Mesodermal cell (in vitro differentiated cells): Measurements from ENCODE around the gene BEST4. TPM values are rescaled to one million over a fixed set of nuclear protein-coding genes. Genes with fewer than 3 reads are reported as not detected.

Source experiments
- H3K27ac ChIP-seq: 2 replicates; pipeline ENCODE4 v1.7.0; 2013; ENCODE audit warnings: mild to moderate bottlenecking, low read depth, low read length, moderate library complexity; ENCODE audit not compliant: severe bottlenecking
- H3K36me3 ChIP-seq: 2 replicates; pipeline ENCODE4 v1.7.1; 2013; ENCODE audit warnings: mild to moderate bottlenecking, low read length, moderate library complexity; ENCODE audit not compliant: control insufficient read depth, insufficient read depth
- H3K4me1 ChIP-seq: one replicate; pipeline ENCODE4 v1.7.1; 2013; ENCODE audit warnings: mild to moderate bottlenecking, low read length; ENCODE audit not compliant: insufficient read depth, control insufficient read depth, poor library complexity, severe bottlenecking
- H3K4me3 ChIP-seq: 2 replicates; pipeline ENCODE4 v1.7.0; 2013; ENCODE audit warnings: low read length, control low read depth, mild to moderate bottlenecking; ENCODE audit not compliant: insufficient read depth, poor library complexity, severe bottlenecking; ENCODE audit errors: extremely low read depth
- H3K9me3 ChIP-seq: 2 replicates; pipeline ENCODE4 v1.7.1; 2013; ENCODE audit warnings: mild to moderate bottlenecking, low read length, moderate library complexity; ENCODE audit not compliant: control insufficient read depth
- WGBS, 2 experiments: methylation state at CpG; one replicate each; pipeline ENCODE4 v1.1.5; 2013; ENCODE audit warnings: missing lambda C conversion rate in 2 of 2; ENCODE audit not compliant: insufficient coverage in 2 of 2; 5-methylcytosine and 5-hydroxymethylcytosine counted together
- polyA plus RNA-seq, 2 experiments: library from polyadenylated mRNA; stranded (reverse); fragments of 50-300 nt; gene quantifications; one replicate each; pipeline ENCODE4 v1.2.3, GENCODE V29; 2013

The BEST4 gene
- polyA plus RNA-seq (2013, experiment 1 of 2) = 0.26 TPM
- 0.40 TPM for polyA plus RNA-seq (2013, experiment 2 of 2)

DNA sequence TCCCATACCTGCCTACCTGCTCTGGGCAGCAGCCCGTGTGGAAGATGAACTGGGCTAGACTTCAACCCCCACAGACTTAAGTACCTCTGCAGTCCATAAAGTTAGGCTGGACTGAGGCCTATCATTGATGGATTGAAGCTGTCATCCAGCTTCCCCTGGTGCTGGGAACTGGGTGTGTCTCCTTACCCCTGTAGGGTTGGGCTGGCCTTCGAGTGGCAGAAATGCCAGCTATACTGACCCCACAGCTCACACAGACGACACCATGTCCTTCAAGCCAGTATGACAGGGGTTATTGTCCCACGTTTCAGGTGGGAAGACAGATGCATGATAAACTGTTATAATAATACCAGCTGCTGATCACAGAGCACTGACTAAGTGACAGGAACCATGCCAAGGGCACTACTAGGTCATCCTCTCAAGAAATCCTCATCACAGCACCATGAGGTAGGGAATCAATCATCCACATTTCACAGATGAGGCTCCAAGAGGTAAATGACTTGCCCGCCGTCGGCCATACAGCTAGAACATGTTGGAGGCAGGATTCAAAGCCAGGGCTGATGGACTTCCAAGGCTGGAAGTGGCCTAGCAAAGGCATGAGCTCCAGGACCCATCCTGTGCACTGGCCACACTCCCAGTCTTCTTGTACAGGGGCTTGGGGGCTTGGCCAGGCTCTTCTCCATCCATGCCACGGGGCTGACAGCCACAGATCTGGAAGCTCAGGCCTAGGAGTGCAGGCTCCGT is at the start of gene BEST4:
Gene BEST4, minus strand, starts transcription at position 51 of the 741 bp plus-strand sequence. CDS start 465 bp downstream, outside the sequence.
- WGBS, 2 experiments = 96 to 98% methylated on average over 6 of the region's 9 CpGs
- H3K4me1 ChIP-seq = peaks cover 12% of the 10 kb centered on the region
- H3K27ac ChIP-seq = no peak within 1 kb of the TSS
- no peaks in the 10 kb centered on the region for H3K9me3 ChIP-seq
- H3K4me3 ChIP-seq = no peak within 1 kb of the TSS
- H3K36me3 ChIP-seq = no peaks in the 10 kb centered on the region

DNA sequence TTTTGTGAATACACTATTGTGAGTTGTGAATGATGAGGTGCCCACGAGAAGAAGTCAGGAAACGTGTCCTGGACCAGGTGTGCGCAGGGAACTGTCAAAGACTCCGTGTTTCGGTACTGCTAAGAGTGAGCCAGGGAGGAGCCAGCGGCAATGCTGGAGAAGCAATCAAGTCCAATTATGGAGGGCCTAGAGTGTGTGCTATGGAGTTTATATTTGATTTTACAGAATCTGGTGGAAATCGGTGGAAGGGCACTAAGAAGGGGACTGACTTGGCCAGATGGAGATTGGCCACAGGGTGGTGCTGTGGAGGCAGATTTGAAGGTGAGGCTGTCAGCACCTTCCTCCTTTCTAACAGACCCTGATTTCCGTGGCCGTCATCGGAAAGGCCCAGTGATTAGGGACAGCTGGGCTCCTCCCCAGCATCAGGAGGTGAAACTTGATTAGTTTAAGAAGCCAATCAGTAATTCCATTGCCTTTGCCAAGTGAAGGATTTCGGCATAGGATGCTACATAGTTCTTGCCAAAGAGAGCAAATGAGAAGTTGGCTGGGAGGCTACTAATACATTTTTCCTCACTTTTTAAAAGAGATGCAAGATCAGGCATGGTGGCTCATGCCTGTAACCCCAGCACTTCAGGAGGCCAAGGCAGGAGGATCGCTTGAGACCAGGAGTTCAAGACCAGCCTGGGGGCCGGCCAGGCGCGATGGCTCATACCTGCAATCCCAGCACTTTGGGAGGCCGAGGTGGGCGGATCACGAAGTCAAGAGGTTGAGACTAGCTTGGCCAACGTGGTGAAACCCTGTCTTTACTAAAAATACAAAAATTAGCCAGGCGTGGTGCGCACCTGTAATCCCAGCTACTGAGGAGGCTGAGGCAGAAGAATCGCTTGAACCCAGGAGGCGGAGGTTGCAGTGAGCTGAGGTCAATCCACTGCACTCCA is 48.0 kb upstream of the BEST4 start:
- H3K36me3 ChIP-seq = no peaks in the 10 kb centered on the region
- no peaks in the 10 kb centered on the region for H3K9me3 ChIP-seq
- WGBS, 2 experiments = 78 to 79% methylated on average over 12 to 22 of the region's 23 CpGs
- no peak overlapping the region for H3K4me3 ChIP-seq
- no peak overlapping the region for H3K27ac ChIP-seq
- H3K4me1 ChIP-seq = no peaks in the 10 kb centered on the region

DNA sequence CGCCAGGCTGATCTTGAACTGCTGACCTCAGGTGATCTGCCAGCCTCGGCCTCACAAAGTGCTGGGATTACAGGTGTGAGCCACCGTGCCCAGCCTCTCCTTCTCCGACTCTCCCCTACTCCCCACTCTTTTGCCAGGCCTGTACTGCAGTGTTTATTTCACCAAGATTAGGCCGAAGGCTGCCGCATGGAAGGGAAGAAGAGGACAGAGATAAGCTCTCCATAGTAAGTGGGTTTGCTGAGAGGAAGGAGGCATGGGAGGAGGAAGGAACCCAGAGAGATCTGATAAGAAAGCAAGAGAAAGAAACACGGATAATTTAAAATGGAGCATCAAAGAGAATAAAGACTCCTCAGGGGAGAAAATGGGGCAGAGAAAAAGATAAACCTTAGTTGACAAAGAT is 46.4 kb upstream of the BEST4 start:
- WGBS, 2 experiments = 78 to 85% methylated on average over 5 of the region's 7 CpGs
- Histone ChIP-seq H3K4me3 (no peak overlapping the region), H3K9me3 (no peaks in the 10 kb centered on the region), H3K4me1 (no peaks in the 10 kb centered on the region), H3K27ac (no peak overlapping the region), H3K36me3 (no peaks in the 10 kb centered on the region)

DNA sequence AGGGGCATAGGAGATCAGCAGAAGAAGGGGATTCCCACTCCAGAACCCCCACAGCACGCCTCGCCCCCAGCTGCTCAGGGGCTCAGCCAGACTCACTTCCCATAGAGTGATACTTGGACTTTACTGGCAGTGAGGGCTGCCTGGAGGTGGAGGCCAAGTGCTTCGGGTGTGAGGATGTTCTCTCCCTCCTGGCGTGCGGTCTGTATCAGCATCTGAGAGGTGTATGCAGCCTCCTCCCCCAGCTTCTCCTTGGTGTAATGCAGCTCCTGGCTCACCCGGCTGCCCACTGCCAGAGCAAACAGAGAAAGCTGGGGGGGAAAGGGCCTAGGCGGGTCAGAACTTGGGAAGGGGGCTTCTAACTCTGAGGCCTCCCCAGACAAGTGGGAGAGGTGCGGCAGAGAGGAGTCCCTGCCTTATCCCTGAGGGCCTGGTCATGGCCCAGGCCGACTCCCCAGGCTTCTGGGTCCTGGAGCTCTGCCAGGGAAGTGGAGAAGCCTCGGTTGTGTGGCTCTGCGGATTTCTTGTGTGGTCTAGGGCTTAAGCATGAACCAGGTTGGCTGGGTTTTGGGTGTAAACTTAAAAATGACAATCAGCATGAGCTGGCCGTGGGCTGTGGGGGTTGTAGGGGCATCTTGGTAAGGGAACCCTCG is 44.2 kb upstream of the BEST4 start:
- Histone ChIP-seq H3K27ac (no peak overlapping the region), H3K4me1 (no peaks in the 10 kb centered on the region), H3K4me3 (no peak overlapping the region), H3K9me3 (no peaks in the 10 kb centered on the region), H3K36me3 (no peaks in the 10 kb centered on the region)
- WGBS, 2 experiments = 86 to 93% methylated on average over 8 to 10 of the region's 13 CpGs

DNA sequence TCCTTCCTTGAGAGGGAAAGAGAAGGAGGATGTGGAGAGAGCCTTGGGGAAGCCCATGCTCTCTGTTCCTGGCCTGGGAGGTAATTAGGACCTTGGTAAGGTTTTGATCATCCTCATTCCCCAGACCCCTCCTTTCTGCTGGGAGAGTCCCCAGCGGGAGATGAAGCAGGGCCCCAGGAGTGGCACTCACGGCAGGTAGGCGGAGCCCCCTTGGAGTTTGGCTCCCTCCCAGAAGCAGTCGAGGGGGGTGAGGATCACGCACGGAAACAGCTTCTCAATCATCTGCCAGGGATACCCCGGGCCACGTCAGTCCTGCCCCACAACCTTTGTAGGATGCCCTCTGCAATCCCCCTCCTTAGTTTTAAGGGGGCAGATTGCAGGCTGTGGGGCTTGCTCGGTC is 43.5 kb upstream of the BEST4 start:
- Histone ChIP-seq H3K27ac (no peak overlapping the region), H3K9me3 (no peaks in the 10 kb centered on the region), H3K36me3 (no peaks in the 10 kb centered on the region), H3K4me1 (no peaks in the 10 kb centered on the region), H3K4me3 (no peak overlapping the region)
- 75 to 80% methylated on average over 2 to 8 of the region's 9 CpGs for WGBS, 2 experiments

DNA sequence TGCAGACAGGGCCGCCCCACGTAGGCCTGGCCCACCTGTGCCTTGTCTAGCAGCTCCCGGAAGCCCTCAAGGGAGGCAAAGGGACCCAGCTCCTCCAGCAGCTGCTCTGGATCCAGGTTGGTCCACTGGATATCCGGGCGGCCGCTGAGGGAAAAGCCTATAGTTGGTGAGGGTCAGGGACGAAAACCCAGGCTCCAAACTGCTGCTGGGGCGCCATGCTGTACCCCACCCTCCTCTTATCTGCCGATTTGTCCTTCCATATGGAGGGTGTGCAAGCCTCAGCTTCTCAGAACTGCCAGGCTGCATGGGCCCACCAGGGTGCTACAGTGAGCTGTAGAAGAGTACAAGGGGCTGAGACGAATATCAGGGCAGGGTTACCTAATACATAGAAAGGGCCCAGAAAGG is 42.9 kb upstream of the BEST4 start:
- no peak overlapping the region for H3K27ac ChIP-seq
- no peaks in the 10 kb centered on the region for H3K9me3 ChIP-seq
- WGBS, 2 experiments = 89 to 93% methylated on average over 4 to 10 of the region's 10 CpGs
- H3K4me3 ChIP-seq = no peak overlapping the region
- no peaks in the 10 kb centered on the region for H3K36me3 ChIP-seq
- H3K4me1 ChIP-seq = no peaks in the 10 kb centered on the region

DNA sequence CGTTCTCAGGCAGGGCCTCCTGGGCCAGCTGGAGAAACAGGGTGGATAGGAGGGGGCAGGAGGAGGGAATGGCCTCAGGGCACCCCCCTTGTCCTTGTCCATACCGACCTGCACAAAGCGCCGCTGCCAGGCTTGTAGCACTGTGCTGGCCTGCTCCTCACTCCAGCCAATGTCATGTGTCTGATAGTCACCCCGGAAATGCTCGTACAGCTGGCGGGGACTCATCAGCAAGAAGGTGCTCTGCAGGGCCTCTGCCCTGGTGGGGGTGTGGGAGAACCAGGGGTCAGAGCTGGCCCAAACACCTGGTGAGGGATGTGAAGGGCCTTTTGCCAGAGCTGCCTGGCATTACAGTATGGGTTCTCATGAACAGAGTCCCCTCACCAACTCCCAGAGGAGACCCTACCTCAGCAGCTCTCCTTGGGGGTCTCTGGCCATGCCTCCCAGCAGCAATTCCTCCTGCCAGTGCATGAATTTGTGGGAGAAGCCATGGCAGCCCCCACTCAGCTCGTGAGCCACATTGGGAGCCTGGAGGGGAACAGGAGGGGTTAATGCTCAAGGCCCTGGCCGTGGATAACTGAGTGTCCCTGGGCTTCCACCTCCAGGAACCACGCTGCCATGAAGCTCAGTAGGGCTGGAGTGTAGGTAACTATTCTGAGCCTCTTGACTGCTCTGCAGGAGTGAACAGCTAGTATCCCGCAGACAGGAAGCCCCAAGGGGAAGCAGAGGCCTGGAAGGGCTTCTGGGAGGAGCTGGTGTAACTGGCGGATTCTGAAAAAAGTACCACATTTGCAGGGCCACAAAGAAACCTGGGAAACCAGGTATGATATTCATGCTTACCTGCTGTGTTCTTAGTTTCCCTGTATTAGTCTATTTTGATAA is 41.8 kb upstream of the BEST4 start:
- H3K4me3 ChIP-seq = no peak overlapping the region
- H3K9me3 ChIP-seq = no peaks in the 10 kb centered on the region
- no peaks in the 10 kb centered on the region for H3K4me1 ChIP-seq
- no peaks in the 10 kb centered on the region for H3K36me3 ChIP-seq
- H3K27ac ChIP-seq = no peak overlapping the region
- WGBS, 2 experiments = 87 to 91% methylated on average over 10 to 12 of the region's 12 CpGs

DNA sequence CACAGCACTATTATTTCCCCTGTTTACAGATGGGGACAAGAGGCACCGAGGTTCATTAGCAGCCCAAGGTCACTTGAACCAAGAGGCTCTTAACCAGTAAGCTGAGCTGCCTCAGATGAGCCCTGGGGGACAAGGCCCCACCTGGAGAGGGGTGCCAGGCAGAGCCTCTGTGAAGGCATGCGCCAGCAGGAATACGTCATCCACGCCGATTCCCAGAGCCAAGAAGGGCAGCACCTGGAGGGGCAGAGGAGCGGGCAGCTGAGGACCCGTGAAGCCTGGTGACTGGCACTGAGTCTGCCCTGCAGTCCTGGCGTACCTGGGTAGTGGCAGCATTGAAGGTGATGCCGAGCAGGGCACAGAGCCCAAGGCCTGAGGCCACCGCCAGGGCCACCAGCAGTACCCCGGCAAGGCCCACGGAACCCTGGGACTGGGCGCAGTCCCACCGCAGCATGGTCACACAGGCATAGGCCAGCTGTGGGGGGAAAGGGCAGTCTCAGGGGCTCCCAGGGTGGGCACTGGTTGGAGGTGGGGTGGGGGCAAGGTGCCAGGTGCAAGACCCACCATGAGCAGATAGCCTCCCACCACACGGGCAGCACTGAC is 41.0 kb upstream of the BEST4 start:
- Histone ChIP-seq H3K9me3 (no peaks in the 10 kb centered on the region), H3K36me3 (no peaks in the 10 kb centered on the region), H3K27ac (no peak overlapping the region), H3K4me1 (no peaks in the 10 kb centered on the region), H3K4me3 (no peak overlapping the region)
- 92 to 97% methylated on average over 14 of the region's 15 CpGs for WGBS, 2 experiments

DNA sequence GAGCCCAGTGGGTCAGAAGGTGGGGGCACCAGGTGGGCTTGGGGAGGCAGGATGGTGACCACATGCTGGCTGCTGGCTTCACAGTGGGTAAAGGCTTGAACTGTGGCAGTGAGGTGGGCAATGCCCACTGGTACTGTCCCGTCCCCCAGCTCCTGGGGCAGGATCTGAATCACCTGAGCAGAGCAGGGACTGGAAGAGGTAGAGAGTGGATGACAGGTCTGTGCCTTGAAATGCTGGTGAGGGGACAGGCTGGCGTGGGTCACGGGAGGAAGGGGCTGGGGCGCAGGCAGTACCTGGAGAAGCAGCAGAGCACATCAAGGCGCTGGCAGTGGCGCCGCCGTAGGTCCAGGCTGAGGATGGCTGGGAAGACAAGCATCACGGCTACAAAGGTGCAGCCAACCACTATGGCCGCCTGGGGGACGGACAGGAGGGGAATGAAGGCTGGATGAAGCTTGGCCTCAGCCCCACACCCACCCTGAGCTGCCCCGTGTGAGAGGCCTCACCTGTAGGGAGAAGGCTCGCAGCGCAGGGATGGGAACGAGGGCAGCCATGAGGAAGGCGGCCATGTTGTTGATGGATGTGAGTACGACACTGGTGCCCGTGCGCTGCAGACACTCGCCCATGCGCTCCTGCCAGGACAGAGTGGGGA is 40.2 kb upstream of the BEST4 start:
- Histone ChIP-seq H3K27ac (no peak overlapping the region), H3K36me3 (no peaks in the 10 kb centered on the region), H3K9me3 (no peaks in the 10 kb centered on the region), H3K4me1 (no peaks in the 10 kb centered on the region), H3K4me3 (no peak overlapping the region)
- WGBS, 2 experiments = 93 to 95% methylated on average over 17 to 18 of the region's 21 CpGs
